Activated T-helper 1 cell treated with anti-CD3 and anti-CD28 coated beads, Interleukin-12 subunit alpha, Interleukin-12 subunit beta, Interleukin-2, Interleukin-4 antibody, amounts not matched to agents 30 ng/mL and 10 ng/mL and 1 ng/mL, durations not matched to agents 14 hours and 24 hours and 36 hours (primary cell): ENCODE measurements around the gene CEP250. TPM values are rescaled to one million over a fixed set of nuclear protein-coding genes. Genes with fewer than 3 reads are reported as not detected.
"Not testable (repeated sequence)": the region's sequence is repeated elsewhere in the genome, so short reads cannot be mapped to it uniquely, and the experiment has no call there.

Experiments
- DNase-seq: peaks from one replicate; pipeline ENCODE4 v3.0.0; 2021; ENCODE audit warnings: low spot score
- H3K27ac Mint-ChIP-seq: one replicate; pipeline ENCODE4 v1.8.0; 2021; ENCODE audit warnings: mild to moderate bottlenecking, mixed read lengths
- H3K27me3 Mint-ChIP-seq: one replicate; pipeline ENCODE4 v1.8.0; 2022; ENCODE audit warnings: mild to moderate bottlenecking, moderate library complexity, mixed read lengths; ENCODE audit not compliant: insufficient read depth
- H3K36me3 Mint-ChIP-seq: one replicate; pipeline ENCODE4 v1.8.0; 2021; ENCODE audit warnings: low read depth, mixed read lengths
- H3K4me1 Mint-ChIP-seq: one replicate; pipeline ENCODE4 v1.8.0; 2021; ENCODE audit warnings: low read depth, mixed read lengths
- H3K4me3 Mint-ChIP-seq: one replicate; pipeline ENCODE4 v1.8.0; 2021; ENCODE audit warnings: mild to moderate bottlenecking, moderate library complexity, mixed read lengths
- H3K9me3 Mint-ChIP-seq: one replicate; pipeline ENCODE4 v1.8.0; 2021; ENCODE audit warnings: mixed read lengths
- intact Hi-C: fragments of 100-400 bp; cut with micrococcal nuclease; formaldehyde crosslinking; loops from one replicate; pipeline ENCODE4 v1.15.1; 2024
- total RNA-seq: library from RNA; stranded (reverse); gene quantifications from 2 replicates; pipeline ENCODE4 v1.2.3, GENCODE V29; 2022

CEP250 gene
- total RNA-seq, 1 donor from 2014 or later: 45.6 TPM

GRCh38 chr20:35525639-35526038 is 70.2 kb downstream of the CEP250 start:
- Mint-ChIP-seq H3K4me1 (no peaks in the 10 kb centered on the region), H3K4me3 (no peak overlapping the region)
- intact Hi-C loops: no loop called here

GRCh38 chr20:35527122-35527769 is 71.8 kb downstream of the CEP250 start:
- Mint-ChIP-seq H3K4me3 (no peak overlapping the region), H3K27me3 (peaks cover 5% of the 10 kb centered on the region), H3K9me3 (no peaks in the 10 kb centered on the region), H3K27ac (no peak overlapping the region), H3K36me3 (no peaks in the 10 kb centered on the region), H3K4me1 (no peaks in the 10 kb centered on the region)
- DNase-seq: no peak
- intact Hi-C loops: no loop called here

More at GRCh38 chr20:35525639-35526038, 70.2 kb downstream of the CEP250 start:
- Mint-ChIP-seq H3K27me3 (peaks cover 5% of the 10 kb centered on the region), H3K9me3 (no peaks in the 10 kb centered on the region), H3K36me3 (no peaks in the 10 kb centered on the region), H3K27ac (no peak overlapping the region)
- no peak for DNase-seq

- intact Hi-C loops: no loop called here
- H3K27ac Mint-ChIP-seq: no peak within 1 kb of the TSS
- no peaks in the 10 kb centered on the region for H3K4me1 Mint-ChIP-seq
- DNase-seq: no peak
- no peaks in the 10 kb centered on the region for H3K36me3 Mint-ChIP-seq
- peaks cover 5% of the 10 kb centered on the region for H3K27me3 Mint-ChIP-seq
- H3K9me3 Mint-ChIP-seq: no peaks in the 10 kb centered on the region
- H3K4me3 Mint-ChIP-seq: no peak within 1 kb of the TSS
Observed at GRCh38 chr20:35529552-35529951, 74.2 kb downstream of the CEP250 start, which contains the start of gene C20orf173. TSS of gene C20orf173 (minus strand) at chr20:35529652. CDS start at chr20:35529373, 279 bp downstream.

GRCh38 chr20:35539756-35540212 is 84.4 kb downstream of the CEP250 start:
- Mint-ChIP-seq H3K36me3 (peaks cover 6% of the 10 kb centered on the region), H3K9me3 (no peaks in the 10 kb centered on the region), H3K27me3 (no peaks in the 10 kb centered on the region), H3K27ac (no peak overlapping the region), H3K4me3 (no peak overlapping the region), H3K4me1 (peaks cover 12% of the 10 kb centered on the region)
- intact Hi-C loops: loop anchor here (2.0 to 5.0 kb wide), 7 partner anchors 63 to 1547 kb away; partner anchors contain the start of genes EIF6, NCOA6, RALY and SCAND1
- no peak for DNase-seq

GRCh38 chr20:35541118-35541782 is 85.9 kb downstream of the CEP250 start:
- H3K9me3 Mint-ChIP-seq: no peaks in the 10 kb centered on the region
- H3K4me1 Mint-ChIP-seq: peaks cover 12% of the 10 kb centered on the region
- H3K4me3 Mint-ChIP-seq: peak overlapping the region; percentile 90
- DNase-seq: no peak
- no peaks in the 10 kb centered on the region for H3K27me3 Mint-ChIP-seq
- no peak overlapping the region for H3K27ac Mint-ChIP-seq
- intact Hi-C loops: loop anchor here (1.0 to 5.0 kb wide), 9 partner anchors 61 to 1549 kb away; partner anchors contain the start of genes EIF6, GSS, MYH7B and NCOA6
- H3K36me3 Mint-ChIP-seq: peaks cover 6% of the 10 kb centered on the region

GRCh38 chr20:35541783-35542662 is 86.6 kb downstream of the CEP250 start, which contains the start of gene ERGIC3:
TSS of gene ERGIC3 (plus strand) at chr20:35542078. CDS start at chr20:35542098, 20 bp downstream.
- intact Hi-C loops: loop anchor here (1.0 to 5.0 kb wide), 13 partner anchors 60 to 1550 kb away; partner anchors contain the start of genes CEP250, EIF6, GSS and MYH7B
- H3K4me3 Mint-ChIP-seq: peak within 1 kb of the TSS; percentile 90

GRCh38 chr20:35542990-35543389 is 87.6 kb downstream of the CEP250 start:
- H3K36me3 Mint-ChIP-seq: peaks cover 6% of the 10 kb centered on the region
- intact Hi-C loops: loop anchor here (1.0 to 5.0 kb wide), 10 partner anchors 59 to 1551 kb away; partner anchors contain the start of genes CEP250, EIF6, NCOA6 and NFS1
- no peaks in the 10 kb centered on the region for H3K9me3 Mint-ChIP-seq

More at GRCh38 chr20:35541783-35542662, 86.6 kb downstream of the CEP250 start, which contains the start of gene ERGIC3:
- H3K4me1 Mint-ChIP-seq: peaks cover 12% of the 10 kb centered on the region
- H3K9me3 Mint-ChIP-seq: no peaks in the 10 kb centered on the region
- peak; percentile 96 for DNase-seq
- H3K36me3 Mint-ChIP-seq: peaks cover 6% of the 10 kb centered on the region
- peak within 1 kb of the TSS; percentile 88 for H3K27ac Mint-ChIP-seq
- no peaks in the 10 kb centered on the region for H3K27me3 Mint-ChIP-seq

GRCh38 chr20:35544436-35544835 is 89.0 kb downstream of the CEP250 start:
- DNase-seq: no peak
- Mint-ChIP-seq H3K27ac (no peak overlapping the region), H3K36me3 (peaks cover 8% of the 10 kb centered on the region), H3K27me3 (no peaks in the 10 kb centered on the region), H3K4me1 (peaks cover 12% of the 10 kb centered on the region), H3K4me3 (no peak overlapping the region), H3K9me3 (no peaks in the 10 kb centered on the region)
- intact Hi-C loops: loop anchor here (5.0 kb wide), 6 partner anchors 58 to 1552 kb away; partner anchors contain the start of genes EIF6, NCOA6, RALY and TRPC4AP

More at GRCh38 chr20:35542990-35543389, 87.6 kb downstream of the CEP250 start:
- DNase-seq: no peak
- Mint-ChIP-seq H3K4me1 (peaks cover 12% of the 10 kb centered on the region), H3K27me3 (no peaks in the 10 kb centered on the region), H3K4me3 (peak overlapping the region; percentile 90), H3K27ac (peak overlapping the region; percentile 88)

- intact Hi-C loops: loop anchor here (5.0 kb wide), 6 partner anchors 57 to 1553 kb away; partner anchors contain the start of genes EIF6, NCOA6, RALY and TRPC4AP
- H3K4me1 Mint-ChIP-seq: peaks cover 12% of the 10 kb centered on the region
- DNase-seq, H3K27ac Mint-ChIP-seq, H3K27me3 Mint-ChIP-seq, H3K4me3 Mint-ChIP-seq, H3K9me3 Mint-ChIP-seq, H3K36me3 Mint-ChIP-seq: not testable (repeated sequence)
Observed at GRCh38 chr20:35544941-35545340, 89.5 kb downstream of the CEP250 start.

- Mint-ChIP-seq H3K4me3 (no peak overlapping the region), H3K36me3 (peaks cover 11% of the 10 kb centered on the region), H3K4me1 (peaks cover 9% of the 10 kb centered on the region), H3K27ac (no peak overlapping the region), H3K27me3 (no peaks in the 10 kb centered on the region), H3K9me3 (no peaks in the 10 kb centered on the region)
- intact Hi-C loops: no loop called here
- DNase-seq: no peak
Observed at GRCh38 chr20:35546127-35546526, 90.7 kb downstream of the CEP250 start.

GRCh38 chr20:35547329-35547728 is 91.9 kb downstream of the CEP250 start:
- Mint-ChIP-seq H3K27me3 (no peaks in the 10 kb centered on the region), H3K4me3 (no peak overlapping the region), H3K36me3 (peaks cover 11% of the 10 kb centered on the region), H3K27ac (no peak overlapping the region), H3K9me3 (no peaks in the 10 kb centered on the region), H3K4me1 (peaks cover 5% of the 10 kb centered on the region)
- no peak for DNase-seq
- intact Hi-C loops: no loop called here

- H3K36me3 Mint-ChIP-seq: peaks cover 12% of the 10 kb centered on the region
- H3K4me3 Mint-ChIP-seq: no peak overlapping the region
- H3K9me3 Mint-ChIP-seq: no peaks in the 10 kb centered on the region
- no peaks in the 10 kb centered on the region for H3K4me1 Mint-ChIP-seq
- no peak for DNase-seq
- intact Hi-C loops: no loop called here
- no peaks in the 10 kb centered on the region for H3K27me3 Mint-ChIP-seq
- H3K27ac Mint-ChIP-seq: no peak overlapping the region
Observed at GRCh38 chr20:35551503-35551902, 96.1 kb downstream of the CEP250 start.
